GM12878 (cell line): ENCODE data around the gene CCNL2. TPM values are rescaled to one million over a fixed set of nuclear protein-coding genes. Genes with fewer than 3 reads are reported as not detected.

ENCODE experiments used
- ATAC-seq: fragments of 200-7000 bp; cut with Tn5 transposase; 3 replicates; pipeline ENCODE4 v1.9.1; 2020; ENCODE audit warnings: mild to moderate bottlenecking, moderate library complexity
- BruUV-seq: library from RNA; stranded (reverse); fragments of 400-500 nt; replicated peaks from 2 replicates; lab custom pipeline; 2021; lab: Mats Ljungman, UMichigan
- CTCF ChIA-PET: fragments of 300-600 bp; sonication (Branson Sonifier 250); formaldehyde crosslinking; extraction: SDS; loops from one replicate; lab custom pipeline; 2021; ENCODE audit warnings: inconsistent platforms; lab: Yijun Ruan, JAX
- POLR2A ChIA-PET: fragments of 350-600 bp; formaldehyde crosslinking; extraction: SDS; loops from one replicate; lab custom pipeline; 2021; ENCODE audit warnings: inconsistent platforms; lab: Charles Lee
- RAD21 ChIA-PET: fragments of 300-600 bp; sonication (Branson Sonifier 250); formaldehyde crosslinking; loops from one replicate; lab custom pipeline; 2023; ENCODE audit warnings: antibody characterized with exemption; ENCODE audit not compliant: unreplicated experiment; lab: Charles Lee
- SMC1A ChIA-PET: fragments of 300-600 bp; sonication (Branson Sonifier 250); formaldehyde crosslinking; loops from one replicate; lab custom pipeline; 2023; ENCODE audit not compliant: unreplicated experiment, uncharacterized antibody; lab: Charles Lee
- DNase-seq: peaks from one replicate; pipeline ENCODE4 v3.0.0-alpha.2; 2011; ENCODE audit warnings: low read depth, low spot score
- FAIRE-seq: peaks from 3 replicates; lab custom pipeline; 2011; peaks lifted over from hg19 to GRCh38; lab: Jason Lieb, UNC
- H2AFZ ChIP-seq: 2 replicates; pipeline ENCODE4 v1.6.0; 2011; ENCODE audit warnings: low read depth, low read length, control low read depth; ENCODE audit not compliant: control insufficient read depth
- H3K27ac ChIP-seq: 2 replicates; pipeline ENCODE4 v1.5.1; 2011; ENCODE audit warnings: control low read depth; ENCODE audit not compliant: control insufficient read depth, insufficient read depth
- H3K27me3 ChIP-seq, 2 experiments: replicated peaks in 1 of 2; 2 replicates each; pipeline versions ENCODE4 v1.6.0 to v1.6.1; 2011; ENCODE audit warnings: low read length in 1 of 2; ENCODE audit not compliant: control insufficient read depth in 2 of 2, insufficient read depth in 2 of 2
- H3K36me3 ChIP-seq, 2 experiments: 2 replicates each; pipeline ENCODE4 v1.5.1; 2011; ENCODE audit warnings: low read length in 1 of 2; ENCODE audit not compliant: control insufficient read depth in 2 of 2, insufficient read depth in 2 of 2
- H3K4me1 ChIP-seq: 2 replicates; pipeline ENCODE4 v1.6.1; 2011; ENCODE audit warnings: mild to moderate bottlenecking, low read length, moderate library complexity, mixed read lengths; ENCODE audit not compliant: control insufficient read depth, insufficient read depth
- H3K4me2 ChIP-seq: 2 replicates; pipeline ENCODE4 v1.6.0; 2011; ENCODE audit warnings: control low read depth; ENCODE audit not compliant: control insufficient read depth, insufficient read depth
- H3K4me3 ChIP-seq: fragments of 200-600 bp; sonication (generic); 2 replicates; pipeline ENCODE4 v1.5.1; 2016
- H3K79me2 ChIP-seq: 2 replicates; pipeline ENCODE4 v1.6.0; 2011; ENCODE audit warnings: low read length; ENCODE audit not compliant: control insufficient read depth, insufficient read depth
- H3K9ac ChIP-seq: 2 replicates; pipeline ENCODE4 v1.8.0; 2011; ENCODE audit warnings: low read length, control low read depth, mixed read lengths; ENCODE audit not compliant: control insufficient read depth, insufficient read depth
- H3K9me3 ChIP-seq: replicated peaks from 3 replicates; pipeline ENCODE4 v1.5.1; 2011; ENCODE audit warnings: mild to moderate bottlenecking, low read length; ENCODE audit not compliant: control insufficient read depth, insufficient read depth
- H4K20me1 ChIP-seq: 2 replicates; pipeline ENCODE4 v1.6.0; 2011; ENCODE audit not compliant: control insufficient read depth, insufficient read depth
- ESRRA ChIP-seq: IDR thresholded peaks from 2 replicates; pipeline ENCODE4 v1.6.1; 2012; ENCODE audit warnings: mild to moderate bottlenecking, low read length, improper control_type of control experiment
- HCFC1 ChIP-seq: fragments of 150-350 bp; IDR thresholded peaks from 2 replicates; pipeline ENCODE4 v1.6.1; 2014; ENCODE audit warnings: low read length
- NFXL1 ChIP-seq: fragments of 450-650 bp; IDR thresholded peaks from 2 replicates; pipeline ENCODE4 v1.6.1; 2017; ENCODE audit warnings: antibody characterized with exemption, mild to moderate bottlenecking, borderline replicate concordance
- NR2C1 ChIP-seq: fragments of 450-650 bp; IDR thresholded peaks from 2 replicates; pipeline ENCODE4 v1.6.1; 2017; ENCODE audit warnings: antibody characterized with exemption, mild to moderate bottlenecking, moderate library complexity
- RAD21 ChIP-seq: IDR thresholded peaks from 2 replicates; pipeline ENCODE4 v1.6.1; 2011; ENCODE audit warnings: mild to moderate bottlenecking, low read depth, low read length, moderate library complexity; ENCODE audit not compliant: insufficient read depth
- SIX5 ChIP-seq: IDR thresholded peaks from 2 replicates; pipeline ENCODE4 v1.6.1; 2011; ENCODE audit warnings: mild to moderate bottlenecking, low read depth, low read length, moderate library complexity; ENCODE audit not compliant: severe bottlenecking
- SMC3 ChIP-seq: IDR thresholded peaks from 2 replicates; pipeline ENCODE4 v1.6.1; 2011; ENCODE audit warnings: low read length, improper control_type of control experiment, borderline replicate concordance
- SUZ12 ChIP-seq: fragments of 200-600 bp; sonication (generic); IDR thresholded peaks from one replicate; pipeline ENCODE4 v1.6.1; 2018; ENCODE audit warnings: antibody characterized with exemption, mild to moderate bottlenecking; ENCODE audit not compliant: unreplicated experiment
- WRNIP1 ChIP-seq: IDR thresholded peaks from 2 replicates; pipeline ENCODE4 v1.6.1; 2011; ENCODE audit warnings: low read depth, low read length, improper control_type of control experiment, borderline replicate concordance
- ZBTB11 ChIP-seq: fragments of 450-650 bp; formaldehyde crosslinking; IDR thresholded peaks from 2 replicates; pipeline ENCODE4 v1.5.0; 2022; ENCODE audit warnings: mild to moderate bottlenecking, missing genetic modification characterization
- ZNF687 ChIP-seq: fragments of 450-650 bp; IDR thresholded peaks from 2 replicates; pipeline ENCODE4 v1.6.1; 2017; ENCODE audit warnings: mild to moderate bottlenecking, moderate library complexity
- WGBS: methylation state at CpG from one replicate; pipeline ENCODE4 v1.1.6; 2016; ENCODE audit warnings: low lambda C conversion rate; ENCODE audit not compliant: insufficient replicate concordance, insufficient coverage; ENCODE audit errors: missing lambda C conversion rate; 5-methylcytosine and 5-hydroxymethylcytosine counted together
- in situ Hi-C: fragments of 300-500 bp; cut with MboI; formaldehyde crosslinking; loops from 9 replicates; pipeline ENCODE4 v1.14.3; 2018; ENCODE audit warnings: mixed read lengths
- intact Hi-C: fragments of 100-400 bp; cut with micrococcal nuclease; formaldehyde crosslinking; loops from one replicate; pipeline ENCODE4 v1.14.2; 2022; ENCODE audit not compliant: unreplicated experiment
- polyA plus RNA-seq, 11 experiments: library from polyadenylated mRNA; depleted of rRNA in 4 of 11; unstranded in 6 of 11; stranded (reverse) in 5 of 11; fragments of >200 nt; fragmentation: Nextera tagmentation in 4 of 11; fragmentation: Illumina TruSeq in 1 of 11; extraction: Ambion mirVana in 4 of 11; extraction: Trizol in 1 of 11; gene quantifications; 1 replicate in 1 of 11; 2 replicates in 10 of 11; pipeline versions ENCODE4 v1.2.1 to v1.2.3, GENCODE V29; 2011 to 2016; ENCODE audit warnings: inconsistent platforms in 2 of 11, missing spikeins in 2 of 11, low read depth in 1 of 11
- total RNA-seq, 4 experiments: library from RNA; depleted of rRNA in 3 of 4; stranded (reverse); fragments of >200 nt in 3 of 4; fragmentation: Illumina TruSeq in 1 of 4; extraction: Trizol in 1 of 4; gene quantifications; 2 replicates each; pipeline versions ENCODE4 v1.2.1 to v1.2.3, GENCODE V29; 2013 to 2021

The CCNL2 gene
- total and polyA plus RNA-seq, 10 of the 15 experiments (the other 5 are each of a cell fraction or from before 2014, with no cell fraction given), result 2.1 to 143 (median 101) TPM

- no peak for TF ChIP-seq ZNF687
- TF ChIP-seq SIX5, result no peak
- TF ChIP-seq NR2C1, result no peak
- TF ChIP-seq SUZ12, result no peak
- TF ChIP-seq NFXL1, result no peak
- TF ChIP-seq RAD21, result no peak
- no peak for TF ChIP-seq ESRRA
Measured at GRCh38 chr1:1336931-1337792, 62.0 kb downstream of the CCNL2 start (continued).

GRCh38 chr1:1336446-1336845, 62.7 kb downstream of the CCNL2 start:
- no peak overlapping the region for H2AFZ ChIP-seq
- no peak for FAIRE-seq
- ATAC-seq, result no peak
- ChIA-PET SMC1A (no interaction called here), RAD21 (no interaction called here), CTCF (no interaction called here), POLR2A (no interaction called here)
- H3K4me3 ChIP-seq, result no peak overlapping the region
- H3K4me1 ChIP-seq, result no peaks in the 10 kb centered on the region
- H3K9me3 ChIP-seq, result no peaks in the 10 kb centered on the region
- no peaks in the 10 kb centered on the region for H3K27me3 ChIP-seq
- H3K9ac ChIP-seq, result no peak overlapping the region
- peaks cover 0 to 5% of the 10 kb centered on the region in 2 experiments for H3K36me3 ChIP-seq
- no peaks in the 10 kb centered on the region for H3K79me2 ChIP-seq
- in situ Hi-C loops, result no loop called here
- no peaks in the 10 kb centered on the region for H4K20me1 ChIP-seq
- no peak overlapping the region for H3K4me2 ChIP-seq
- 93% methylated on average over 26 of the region's 26 CpGs for WGBS
- intact Hi-C loops, result no loop called here
- no TSS peak for BruUV-seq
- H3K27ac ChIP-seq, result no peak overlapping the region
- no peak for DNase-seq
- TF ChIP-seq SMC3 (no peak), ZBTB11 (CRISPR knock-in tag) (no peak), HCFC1 (no peak), WRNIP1 (no peak)
